ENCODE data around the gene ZBTB21.

The ZBTB21 gene

DNA sequence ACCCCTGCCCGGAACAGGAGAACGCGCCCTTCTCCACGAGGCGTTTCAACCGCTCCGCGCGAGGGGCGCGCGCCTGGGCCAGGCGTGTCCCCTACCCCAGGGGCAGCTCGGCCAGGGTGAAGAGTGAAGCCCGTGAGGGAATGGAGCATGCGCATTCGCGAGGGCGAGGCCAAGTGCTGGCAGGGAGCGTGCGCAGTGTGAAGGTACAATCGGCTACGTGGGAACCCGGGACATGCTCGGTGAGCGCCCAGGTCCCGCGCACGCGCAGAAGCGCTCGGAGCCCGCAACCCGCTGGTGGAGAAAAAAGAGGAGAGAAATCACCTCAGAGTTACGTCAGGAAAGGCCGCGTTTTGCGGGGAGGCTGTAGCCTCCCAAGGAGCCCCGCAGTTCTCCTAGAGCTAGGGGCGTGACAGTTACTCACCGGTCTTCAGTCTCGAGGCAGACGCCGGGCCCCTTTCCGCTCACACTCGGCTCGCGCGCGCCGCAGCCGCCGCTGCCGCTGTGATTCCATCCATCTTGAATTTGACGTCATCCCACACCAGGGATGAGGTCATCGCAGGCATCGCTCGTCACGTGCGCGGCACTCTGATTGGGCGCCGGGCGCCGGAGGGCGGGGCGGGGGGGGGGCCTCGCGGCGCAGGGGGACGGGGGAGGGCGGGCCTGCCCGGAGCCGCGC, at the start of gene ZBTB21:
TSS of gene ZBTB21 (minus strand) at position 530 of the 676 bp plus-strand sequence. CDS start 16,265 bp downstream, outside the sequence.
- H3K27me3 ChIP-seq (ENCODE audit: control insufficient read depth, insufficient read depth, low read length): peaks cover 11% of the 10 kb centered on the region
- DNase-seq (ENCODE audit: low read depth, low spot score): peak; percentile 93
- no peaks in the 10 kb centered on the region for H3K4me1 ChIP-seq (ENCODE audit: control insufficient read depth, insufficient read depth, low read length)
- H3K27ac ChIP-seq (ENCODE audit: low read length): no peak within 1 kb of the TSS
- H3K36me3 ChIP-seq (ENCODE audit: control insufficient read depth, insufficient read depth, low read length): no peaks in the 10 kb centered on the region
- WGBS (ENCODE audit: insufficient coverage, insufficient read length): no CpG with 5 or more reads among the region's 75 CpGs
- H3K4me3 ChIP-seq (ENCODE audit: low read length): peak within 1 kb of the TSS; percentile 73
- no peaks in the 10 kb centered on the region for H3K9me3 ChIP-seq (ENCODE audit: control insufficient read depth, insufficient read depth, low read length)

DNA sequence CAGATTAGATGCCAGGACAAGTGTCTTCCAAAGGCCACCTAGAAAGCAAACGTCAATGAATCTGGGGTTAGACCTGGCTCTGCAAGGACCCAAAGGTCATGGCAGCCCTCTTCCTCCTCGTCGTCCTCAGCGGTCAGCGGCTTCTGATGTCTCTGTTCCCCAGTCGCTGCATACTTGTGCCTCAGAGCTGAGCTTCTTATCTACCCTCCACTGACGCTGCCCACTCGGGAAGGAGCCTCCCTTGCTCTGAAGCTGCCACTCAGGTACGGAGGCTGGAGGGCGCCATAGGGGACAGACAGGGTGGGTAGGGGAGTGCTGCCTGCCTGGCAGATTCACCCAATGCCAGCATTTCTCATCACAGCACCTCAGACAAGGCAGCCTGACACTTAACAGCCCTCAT, 49.6 kb upstream of the ZBTB21 start:
- H3K27ac ChIP-seq (ENCODE audit: low read length): no peak overlapping the region
- H3K4me1 ChIP-seq (ENCODE audit: control insufficient read depth, insufficient read depth, low read length): no peaks in the 10 kb centered on the region; the same call in 1 of the 2 replicates
- no peak overlapping the region for H3K4me3 ChIP-seq (ENCODE audit: low read length)
- DNase-seq (ENCODE audit: low read depth, low spot score): no peak
- no peaks in the 10 kb centered on the region for H3K9me3 ChIP-seq (ENCODE audit: control insufficient read depth, insufficient read depth, low read length)
- no peaks in the 10 kb centered on the region for H3K36me3 ChIP-seq (ENCODE audit: control insufficient read depth, insufficient read depth, low read length)
- WGBS (ENCODE audit: insufficient coverage, insufficient read length): no CpG with 5 or more reads among the region's 10 CpGs
- H3K27me3 ChIP-seq (ENCODE audit: control insufficient read depth, insufficient read depth, low read length): no peaks in the 10 kb centered on the region

DNA sequence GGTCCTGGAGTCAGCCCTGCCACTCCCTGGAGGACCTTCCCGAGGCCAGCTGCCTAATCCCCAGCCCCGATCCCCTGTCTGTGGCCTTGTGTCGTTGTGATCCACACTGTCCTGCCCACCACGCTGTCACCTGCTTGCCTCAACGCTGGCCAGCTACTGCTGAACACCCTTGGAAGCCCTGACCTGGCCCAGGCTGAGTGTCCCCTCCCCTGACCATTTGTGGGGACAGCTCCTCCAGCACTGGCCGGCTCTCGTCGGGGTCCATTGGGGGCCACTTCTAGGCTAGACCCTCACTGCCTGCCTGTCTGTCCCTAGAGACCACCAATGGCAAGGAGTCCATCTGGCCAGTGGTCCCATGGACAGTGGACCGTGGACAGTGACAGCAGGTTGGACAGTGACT, 49.0 kb upstream of the ZBTB21 start:
- no CpG with 5 or more reads among the region's 9 CpGs for WGBS (ENCODE audit: insufficient coverage, insufficient read length)
- no peak overlapping the region for H3K4me3 ChIP-seq (ENCODE audit: low read length)
- DNase-seq (ENCODE audit: low read depth, low spot score): no peak
- H3K4me1 ChIP-seq (ENCODE audit: control insufficient read depth, insufficient read depth, low read length): no peaks in the 10 kb centered on the region; the same call in 1 of the 2 replicates
- no peaks in the 10 kb centered on the region for H3K9me3 ChIP-seq (ENCODE audit: control insufficient read depth, insufficient read depth, low read length)
- no peaks in the 10 kb centered on the region for H3K36me3 ChIP-seq (ENCODE audit: control insufficient read depth, insufficient read depth, low read length)
- no peaks in the 10 kb centered on the region for H3K27me3 ChIP-seq (ENCODE audit: control insufficient read depth, insufficient read depth, low read length)
- H3K27ac ChIP-seq (ENCODE audit: low read length): no peak overlapping the region

DNA sequence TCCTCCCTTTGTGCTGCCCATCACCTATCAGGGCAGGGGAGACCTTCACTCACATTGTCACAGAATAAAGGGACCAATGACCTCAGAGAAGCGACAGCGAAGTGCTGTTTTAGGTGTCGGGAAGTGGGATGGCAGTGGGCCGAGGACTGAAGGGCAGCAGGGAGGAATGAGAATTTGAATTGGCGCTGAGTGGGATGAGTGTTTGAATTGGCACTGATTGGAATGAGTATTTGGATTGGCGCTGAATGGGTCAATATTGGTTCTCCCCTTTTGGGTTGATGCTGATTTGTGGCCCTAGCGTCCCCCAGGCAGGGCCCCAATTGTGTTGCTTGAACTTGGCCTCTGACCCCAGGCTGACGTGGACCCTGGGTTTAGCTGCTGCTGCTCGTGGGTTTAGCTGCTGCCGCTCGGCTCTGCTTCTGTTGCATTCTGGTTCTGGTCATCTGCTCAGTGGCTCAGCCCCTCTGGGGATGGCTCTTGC, 48.5 kb upstream of the ZBTB21 start:
- no peaks in the 10 kb centered on the region; the same call in 1 of the 2 replicates for H3K4me1 ChIP-seq (ENCODE audit: control insufficient read depth, insufficient read depth, low read length)
- no peak for DNase-seq (ENCODE audit: low read depth, low spot score)
- WGBS (ENCODE audit: insufficient coverage, insufficient read length): 100% methylated on average over 1 of the region's 11 CpGs
- H3K4me3 ChIP-seq (ENCODE audit: low read length): no peak overlapping the region
- H3K27me3 ChIP-seq (ENCODE audit: control insufficient read depth, insufficient read depth, low read length): no peaks in the 10 kb centered on the region
- no peak overlapping the region for H3K27ac ChIP-seq (ENCODE audit: low read length)
- no peaks in the 10 kb centered on the region for H3K9me3 ChIP-seq (ENCODE audit: control insufficient read depth, insufficient read depth, low read length)
- H3K36me3 ChIP-seq (ENCODE audit: control insufficient read depth, insufficient read depth, low read length): no peaks in the 10 kb centered on the region

DNA sequence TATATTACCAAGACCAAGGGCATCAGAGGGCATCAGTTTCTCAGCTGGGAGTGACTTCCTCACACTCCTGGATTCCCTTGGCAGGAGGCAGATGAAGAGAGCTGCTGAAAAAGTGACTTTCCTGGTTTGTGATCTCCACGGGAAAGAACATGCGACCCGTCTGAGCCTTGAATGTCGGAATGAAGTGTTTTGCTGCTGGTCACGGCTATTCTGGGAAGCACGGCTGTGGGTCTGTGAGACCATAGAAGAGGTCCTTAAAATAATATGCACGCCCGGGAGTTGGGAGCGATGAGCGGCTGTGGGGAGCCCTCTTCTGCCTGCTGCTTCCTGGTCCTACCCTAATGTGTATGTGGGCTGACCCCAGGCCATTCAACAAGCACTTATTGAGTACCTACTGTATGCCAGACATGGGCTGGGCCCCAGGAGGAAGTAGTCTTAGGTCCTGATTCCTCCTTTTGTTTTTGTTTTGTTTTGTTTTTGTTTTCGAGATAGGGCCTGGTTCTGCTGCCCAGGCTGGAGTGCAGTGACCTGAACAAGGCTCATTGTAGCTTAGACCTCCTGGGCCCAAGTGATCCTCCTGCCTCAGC, 47.8 kb upstream of the ZBTB21 start:
- WGBS (ENCODE audit: insufficient coverage, insufficient read length): no CpG with 5 or more reads among the region's 11 CpGs
- no peaks in the 10 kb centered on the region for H3K36me3 ChIP-seq (ENCODE audit: control insufficient read depth, insufficient read depth, low read length)

DNA sequence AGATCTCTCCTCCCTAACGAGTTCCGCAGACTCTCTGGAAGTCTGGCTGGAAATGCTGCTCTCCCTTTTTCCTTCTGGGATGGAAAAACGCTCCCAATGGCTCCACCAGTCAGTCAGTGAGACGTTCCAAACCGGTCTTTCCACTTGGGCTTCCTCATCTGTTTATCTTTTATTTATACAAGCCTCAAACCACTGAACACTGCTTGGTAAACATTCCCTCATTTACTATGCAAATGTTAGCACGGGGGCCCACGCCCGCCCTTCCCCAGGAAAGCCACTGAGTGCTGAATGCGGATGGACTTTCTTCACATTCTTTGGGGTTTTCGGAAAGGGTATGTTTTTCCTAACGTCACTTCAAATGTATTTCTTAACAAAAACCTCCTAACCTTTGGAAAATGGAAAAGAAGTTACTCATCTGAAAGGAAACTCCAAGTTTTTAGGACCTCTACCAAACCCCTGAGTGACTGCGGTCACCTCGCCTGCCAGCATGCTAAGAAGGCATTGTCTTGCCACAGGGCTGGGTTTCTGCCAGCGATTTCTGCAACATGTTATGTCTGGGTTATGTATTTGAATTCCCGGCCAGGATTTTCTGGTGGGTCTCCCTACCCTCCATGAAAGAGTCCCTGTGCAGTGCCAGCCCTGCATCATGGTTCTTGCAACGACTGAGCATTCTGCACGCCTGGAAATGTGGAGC, 47.0 kb upstream of the ZBTB21 start:
- Histone ChIP-seq H3K4me3 (ENCODE audit: low read length) (no peak overlapping the region), H3K9me3 (ENCODE audit: control insufficient read depth, insufficient read depth, low read length) (no peaks in the 10 kb centered on the region), H3K27ac (ENCODE audit: low read length) (no peak overlapping the region), H3K4me1 (ENCODE audit: control insufficient read depth, insufficient read depth, low read length) (no peaks in the 10 kb centered on the region; the same call in 1 of the 2 replicates), H3K36me3 (ENCODE audit: control insufficient read depth, insufficient read depth, low read length) (no peaks in the 10 kb centered on the region), H3K27me3 (ENCODE audit: control insufficient read depth, insufficient read depth, low read length) (no peaks in the 10 kb centered on the region)
- DNase-seq (ENCODE audit: low read depth, low spot score): no peak
- WGBS (ENCODE audit: insufficient coverage, insufficient read length): no CpG with 5 or more reads among the region's 17 CpGs

More for the DNA sequence above, 47.8 kb upstream of the ZBTB21 start:
- DNase-seq (ENCODE audit: low read depth, low spot score): no peak
- Histone ChIP-seq H3K4me1 (ENCODE audit: control insufficient read depth, insufficient read depth, low read length) (no peaks in the 10 kb centered on the region; the same call in 1 of the 2 replicates), H3K27me3 (ENCODE audit: control insufficient read depth, insufficient read depth, low read length) (no peaks in the 10 kb centered on the region), H3K9me3 (ENCODE audit: control insufficient read depth, insufficient read depth, low read length) (no peaks in the 10 kb centered on the region), H3K27ac (ENCODE audit: low read length) (no peak overlapping the region), H3K4me3 (ENCODE audit: low read length) (no peak overlapping the region)

DNA sequence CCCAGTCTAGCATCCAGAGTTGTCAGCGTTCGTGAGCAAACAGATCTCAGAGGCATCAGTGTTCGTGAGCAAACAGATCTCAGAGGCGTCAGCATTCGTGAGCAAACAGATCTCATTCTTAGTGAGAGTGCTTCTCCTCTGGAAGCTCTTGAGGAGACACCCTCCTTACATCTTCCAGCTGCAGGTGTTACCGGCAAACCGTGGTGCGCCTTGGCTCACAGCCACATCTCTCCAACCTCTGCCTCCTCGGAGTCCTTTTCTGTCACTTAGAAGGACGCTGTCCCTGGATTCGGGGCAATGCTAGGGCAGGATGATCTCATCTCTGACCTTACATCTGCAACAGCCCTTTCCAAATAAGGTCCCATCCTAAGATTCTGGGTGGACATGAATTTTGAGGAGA, 46.3 kb upstream of the ZBTB21 start:
- Histone ChIP-seq H3K27me3 (ENCODE audit: control insufficient read depth, insufficient read depth, low read length) (no peaks in the 10 kb centered on the region), H3K36me3 (ENCODE audit: control insufficient read depth, insufficient read depth, low read length) (no peaks in the 10 kb centered on the region), H3K9me3 (ENCODE audit: control insufficient read depth, insufficient read depth, low read length) (no peaks in the 10 kb centered on the region), H3K27ac (ENCODE audit: low read length) (no peak overlapping the region), H3K4me3 (ENCODE audit: low read length) (no peak overlapping the region), H3K4me1 (ENCODE audit: control insufficient read depth, insufficient read depth, low read length) (no peaks in the 10 kb centered on the region; the same call in 1 of the 2 replicates)
- WGBS (ENCODE audit: insufficient coverage, insufficient read length): no CpG with 5 or more reads among the region's 11 CpGs
- DNase-seq (ENCODE audit: low read depth, low spot score): no peak

DNA sequence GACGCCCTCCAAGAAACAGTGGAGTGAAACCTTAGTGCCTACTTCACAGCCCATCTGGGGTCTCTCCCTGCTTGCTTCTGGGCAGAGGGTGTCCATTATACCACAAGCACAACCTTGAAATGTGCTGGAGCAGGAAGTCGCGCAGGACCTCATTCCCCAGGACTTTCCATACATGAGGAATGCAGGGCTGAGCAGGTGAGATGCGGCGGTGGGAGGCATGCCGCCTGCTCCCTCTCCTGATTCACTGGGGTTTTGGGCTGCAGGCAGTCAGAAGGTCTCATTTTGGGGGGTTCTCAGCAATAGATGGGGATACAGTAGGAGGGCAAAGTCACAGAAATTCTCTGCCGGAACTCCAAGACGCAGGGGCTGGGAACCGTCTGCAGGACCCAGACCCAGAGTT, 45.3 kb upstream of the ZBTB21 start:
- no peaks in the 10 kb centered on the region; the same call in 1 of the 2 replicates for H3K4me1 ChIP-seq (ENCODE audit: control insufficient read depth, insufficient read depth, low read length)
- no peak overlapping the region for H3K4me3 ChIP-seq (ENCODE audit: low read length)
- no peak for DNase-seq (ENCODE audit: low read depth, low spot score)
- no peak overlapping the region for H3K27ac ChIP-seq (ENCODE audit: low read length)
- H3K36me3 ChIP-seq (ENCODE audit: control insufficient read depth, insufficient read depth, low read length): no peaks in the 10 kb centered on the region
- no peaks in the 10 kb centered on the region for H3K27me3 ChIP-seq (ENCODE audit: control insufficient read depth, insufficient read depth, low read length)
- no peaks in the 10 kb centered on the region for H3K9me3 ChIP-seq (ENCODE audit: control insufficient read depth, insufficient read depth, low read length)
- no CpG with 5 or more reads among the region's 9 CpGs for WGBS (ENCODE audit: insufficient coverage, insufficient read length)

DNA sequence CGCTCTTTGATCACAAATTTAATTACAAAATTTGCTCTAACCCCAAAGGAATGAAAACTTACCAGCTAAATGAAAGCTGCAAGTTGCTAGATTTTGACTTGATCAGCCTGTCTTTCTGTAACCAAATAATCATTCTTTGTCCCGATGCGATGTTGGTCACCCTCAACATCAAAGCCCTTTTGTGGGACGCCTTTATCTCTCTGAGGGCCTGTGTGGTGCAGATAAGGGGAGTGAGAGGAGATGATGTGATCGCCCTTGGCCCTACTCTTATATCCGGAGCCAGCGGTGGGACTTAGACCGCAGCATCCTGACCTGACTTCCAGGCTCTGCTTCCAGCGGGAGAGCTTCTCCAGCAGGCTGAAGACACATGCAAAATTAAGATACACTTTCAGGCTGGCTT, 41.6 kb upstream of the ZBTB21 start:
- Histone ChIP-seq H3K9me3 (ENCODE audit: control insufficient read depth, insufficient read depth, low read length) (no peaks in the 10 kb centered on the region), H3K36me3 (ENCODE audit: control insufficient read depth, insufficient read depth, low read length) (no peaks in the 10 kb centered on the region), H3K27me3 (ENCODE audit: control insufficient read depth, insufficient read depth, low read length) (no peaks in the 10 kb centered on the region), H3K27ac (ENCODE audit: low read length) (no peak overlapping the region), H3K4me3 (ENCODE audit: low read length) (no peak overlapping the region), H3K4me1 (ENCODE audit: control insufficient read depth, insufficient read depth, low read length) (no peaks in the 10 kb centered on the region; the same call in 1 of the 2 replicates)
- WGBS (ENCODE audit: insufficient coverage, insufficient read length): no CpG with 5 or more reads among the region's 9 CpGs
- no peak for DNase-seq (ENCODE audit: low read depth, low spot score)

DNA sequence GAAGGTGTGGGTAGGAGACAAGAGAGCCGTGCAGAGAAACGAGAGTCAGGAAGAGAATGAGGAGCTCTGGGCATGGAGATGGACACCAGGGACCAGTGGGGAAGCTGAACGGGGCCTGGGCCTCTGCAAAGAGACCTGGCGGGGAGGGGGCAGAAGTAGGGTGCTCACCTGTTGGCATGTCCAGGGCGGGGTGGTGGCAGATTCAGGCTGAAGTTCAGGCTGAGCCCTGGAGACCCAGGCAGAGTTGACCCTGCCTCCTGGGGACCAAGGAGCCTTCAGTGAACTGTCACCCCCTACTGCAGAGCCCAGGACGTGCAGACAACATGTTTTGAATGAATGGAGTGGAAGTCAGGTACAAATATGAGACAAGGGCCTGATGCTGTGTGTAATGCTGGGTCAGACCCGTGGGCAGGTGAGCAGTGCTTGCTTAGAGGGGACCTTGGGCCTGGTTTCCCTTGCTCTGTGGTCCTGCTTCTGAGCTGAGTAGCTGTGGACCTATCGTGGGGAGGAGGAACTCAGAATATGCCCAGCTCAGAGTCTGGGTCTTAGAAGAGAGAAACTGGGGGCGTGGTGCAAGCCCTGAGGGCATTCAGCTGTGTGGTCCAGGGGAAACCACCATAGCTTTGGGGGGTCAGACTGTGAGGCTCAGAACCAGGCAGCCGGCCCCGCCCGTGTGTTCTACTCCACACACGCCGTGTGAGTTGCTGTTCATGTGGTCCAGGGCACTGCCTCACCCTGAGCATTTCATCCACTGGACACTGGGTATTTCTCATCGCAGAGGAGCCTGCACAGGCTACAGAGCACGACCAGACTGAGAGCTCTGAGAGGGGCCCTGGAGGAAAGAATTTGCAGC, 39.6 kb upstream of the ZBTB21 start:
- no CpG with 5 or more reads among the region's 16 CpGs for WGBS (ENCODE audit: insufficient coverage, insufficient read length)
- H3K27ac ChIP-seq (ENCODE audit: low read length): no peak overlapping the region
- no peak overlapping the region for H3K4me3 ChIP-seq (ENCODE audit: low read length)
- H3K36me3 ChIP-seq (ENCODE audit: control insufficient read depth, insufficient read depth, low read length): no peaks in the 10 kb centered on the region
- H3K9me3 ChIP-seq (ENCODE audit: control insufficient read depth, insufficient read depth, low read length): no peaks in the 10 kb centered on the region
- H3K27me3 ChIP-seq (ENCODE audit: control insufficient read depth, insufficient read depth, low read length): no peaks in the 10 kb centered on the region
- no peaks in the 10 kb centered on the region for H3K4me1 ChIP-seq (ENCODE audit: control insufficient read depth, insufficient read depth, low read length)
- no peak for DNase-seq (ENCODE audit: low read depth, low spot score)

Data from iPS DF 6.9 (cell line).